Tibial nerve (tissue), 4 donors: ENCODE data around the gene CAMTA1. TPM values are rescaled to one million over a fixed set of nuclear protein-coding genes. Genes with fewer than 3 reads are reported as not detected.

Experiments
- DNase-seq, 2 donors: peaks; one replicate each; pipeline ENCODE4 v3.0.0-alpha.2; 2019; ENCODE audit warnings: low spot score in 2 of 2
- H3K27ac ChIP-seq, 4 donors: fragments of 200-600 bp; sonication (generic) in 3 of 4; one replicate each; pipeline ENCODE4 v1.5.1; 2017 to 2019; ENCODE audit warnings: mild to moderate bottlenecking in 1 of 4
- H3K27me3 ChIP-seq, 2 donors: fragments of 200-600 bp; sonication (generic) in 1 of 2; one replicate each; pipeline versions ENCODE4 v1.5.1 to v1.6.0; 2017 to 2019
- H3K36me3 ChIP-seq, 3 donors: fragments of 200-600 bp; sonication (generic); one replicate each; pipeline ENCODE4 v1.5.1; 2018 to 2019
- H3K4me1 ChIP-seq, 4 donors: fragments of 200-600 bp; sonication (generic) in 3 of 4; one replicate each; pipeline ENCODE4 v1.5.1; 2017 to 2019
- H3K4me3 ChIP-seq, 4 donors: fragments of 200-600 bp; sonication (generic) in 3 of 4; one replicate each; pipeline ENCODE4 v1.5.1; 2017 to 2019; ENCODE audit warnings: mild to moderate bottlenecking in 1 of 4, moderate library complexity in 1 of 4
- H3K9me3 ChIP-seq, 4 donors: fragments of 200-600 bp; sonication (generic) in 3 of 4; one replicate each; pipeline ENCODE4 v1.5.1; 2017 to 2019
- EP300 ChIP-seq, 2 donors: sonication (generic); formaldehyde crosslinking; IDR thresholded peaks; one replicate each; pipeline ENCODE4 v1.6.1; 2017; ENCODE audit warnings: antibody characterized with exemption in 2 of 2, mild to moderate bottlenecking in 1 of 2
- POLR2A ChIP-seq, 2 donors: fragments of 450-650 bp; IDR thresholded peaks; one replicate each; pipeline ENCODE4 v1.6.1; 2017; ENCODE audit warnings: antibody characterized with exemption in 2 of 2, mild to moderate bottlenecking in 2 of 2, moderate library complexity in 2 of 2
- WGBS, 2 donors: methylation state at CpG; one replicate each; pipeline ENCODE4 v1.1.5; 2018; 5-methylcytosine and 5-hydroxymethylcytosine counted together
- total RNA-seq, 4 donors: library from RNA; depleted of rRNA; stranded (reverse); fragments of >200 nt; gene quantifications; one replicate each; pipeline ENCODE4 v1.1.0, GENCODE V29; 2016
- TF ChIP-seq, protein P1 (sequence below), 5 experiments: fragments of 200-600 bp in 3 of 5; fragments of 450-650 bp in 2 of 5; sonication (generic) in 3 of 5; IDR thresholded peaks; one replicate each; pipeline ENCODE4 v1.5.1; 2016 to 2019; ENCODE audit warnings: antibody characterized with exemption in 5 of 5, mild to moderate bottlenecking in 3 of 5, moderate library complexity in 2 of 5

The CAMTA1 gene
- total RNA-seq, 4 donors from 2014 or later: 41.8 to 104 (median 87.2) TPM

DNA sequence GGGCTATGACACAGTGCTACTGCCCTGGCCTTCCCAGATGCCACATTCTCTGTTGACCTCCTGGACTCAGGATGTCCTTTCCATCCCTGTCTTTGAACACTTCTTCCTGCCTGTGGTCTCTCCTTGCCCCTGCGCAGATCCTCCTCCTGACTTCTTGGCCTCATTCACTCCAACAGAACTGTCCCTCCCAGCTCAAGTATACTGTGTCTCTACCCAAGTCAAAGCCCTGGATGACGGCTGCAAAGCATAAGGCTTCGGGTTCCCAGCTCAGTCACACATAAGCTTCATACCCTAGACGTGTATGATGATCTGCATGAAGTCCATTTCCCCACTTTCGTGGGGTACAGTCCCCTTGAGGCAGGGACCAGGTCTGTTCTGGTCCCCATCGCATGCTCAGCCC is 657.7 kb downstream of the CAMTA1 start:
- H3K27ac ChIP-seq: no peak overlapping the region
- no peaks in the 10 kb centered on the region for H3K36me3 ChIP-seq
- DNase-seq: no peak
- H3K9me3 ChIP-seq: no peaks in the 10 kb centered on the region
- no peaks in the 10 kb centered on the region for H3K4me1 ChIP-seq
- H3K27me3 ChIP-seq: no peaks in the 10 kb centered on the region
- TF ChIP-seq, protein P1, sequence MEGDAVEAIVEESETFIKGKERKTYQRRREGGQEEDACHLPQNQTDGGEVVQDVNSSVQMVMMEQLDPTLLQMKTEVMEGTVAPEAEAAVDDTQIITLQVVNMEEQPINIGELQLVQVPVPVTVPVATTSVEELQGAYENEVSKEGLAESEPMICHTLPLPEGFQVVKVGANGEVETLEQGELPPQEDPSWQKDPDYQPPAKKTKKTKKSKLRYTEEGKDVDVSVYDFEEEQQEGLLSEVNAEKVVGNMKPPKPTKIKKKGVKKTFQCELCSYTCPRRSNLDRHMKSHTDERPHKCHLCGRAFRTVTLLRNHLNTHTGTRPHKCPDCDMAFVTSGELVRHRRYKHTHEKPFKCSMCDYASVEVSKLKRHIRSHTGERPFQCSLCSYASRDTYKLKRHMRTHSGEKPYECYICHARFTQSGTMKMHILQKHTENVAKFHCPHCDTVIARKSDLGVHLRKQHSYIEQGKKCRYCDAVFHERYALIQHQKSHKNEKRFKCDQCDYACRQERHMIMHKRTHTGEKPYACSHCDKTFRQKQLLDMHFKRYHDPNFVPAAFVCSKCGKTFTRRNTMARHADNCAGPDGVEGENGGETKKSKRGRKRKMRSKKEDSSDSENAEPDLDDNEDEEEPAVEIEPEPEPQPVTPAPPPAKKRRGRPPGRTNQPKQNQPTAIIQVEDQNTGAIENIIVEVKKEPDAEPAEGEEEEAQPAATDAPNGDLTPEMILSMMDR (IDR thresholded peaks at IDR 0.05): no peak
- no peak for TF ChIP-seq POLR2A (IDR thresholded peaks at IDR 0.05)
- TF ChIP-seq EP300 (IDR thresholded peaks at IDR 0.05): no peak
- 89 to 91% methylated on average over 6 of the region's 6 CpGs for WGBS, 2 donors
- H3K4me3 ChIP-seq: no peak overlapping the region

DNA sequence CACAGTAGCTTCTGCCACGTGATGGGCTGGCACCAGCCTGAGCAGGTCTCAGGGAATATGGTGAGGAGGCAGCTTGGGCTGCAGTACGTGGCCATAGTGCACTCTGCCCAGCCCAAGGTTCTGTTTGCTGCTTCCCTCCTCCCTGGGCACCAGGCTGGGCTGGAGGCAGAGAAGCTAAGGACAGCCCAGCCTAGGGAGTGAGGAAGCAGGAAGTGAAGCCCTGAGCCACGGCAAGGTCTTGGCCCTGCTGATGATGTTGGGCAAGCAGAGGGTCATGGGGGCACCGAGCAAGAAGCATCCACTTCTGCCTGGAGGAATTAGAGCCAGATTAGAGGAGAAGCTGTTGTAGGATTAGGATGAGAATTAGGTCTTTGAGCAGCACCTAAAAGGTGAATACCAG is 659.1 kb downstream of the CAMTA1 start:
- no peaks in the 10 kb centered on the region for H3K9me3 ChIP-seq
- H3K27ac ChIP-seq: no peak overlapping the region
- WGBS, 2 donors: 47 to 55% methylated on average over 4 of the region's 4 CpGs
- H3K27me3 ChIP-seq: no peaks in the 10 kb centered on the region
- DNase-seq: no peak
- TF ChIP-seq POLR2A (IDR thresholded peaks at IDR 0.05) (no peak), EP300 (IDR thresholded peaks at IDR 0.05) (no peak)
- TF ChIP-seq, protein P1 (IDR thresholded peaks at IDR 0.05): no peak
- no peak overlapping the region for H3K4me3 ChIP-seq
- no peaks in the 10 kb centered on the region for H3K4me1 ChIP-seq
- H3K36me3 ChIP-seq: no peaks in the 10 kb centered on the region

DNA sequence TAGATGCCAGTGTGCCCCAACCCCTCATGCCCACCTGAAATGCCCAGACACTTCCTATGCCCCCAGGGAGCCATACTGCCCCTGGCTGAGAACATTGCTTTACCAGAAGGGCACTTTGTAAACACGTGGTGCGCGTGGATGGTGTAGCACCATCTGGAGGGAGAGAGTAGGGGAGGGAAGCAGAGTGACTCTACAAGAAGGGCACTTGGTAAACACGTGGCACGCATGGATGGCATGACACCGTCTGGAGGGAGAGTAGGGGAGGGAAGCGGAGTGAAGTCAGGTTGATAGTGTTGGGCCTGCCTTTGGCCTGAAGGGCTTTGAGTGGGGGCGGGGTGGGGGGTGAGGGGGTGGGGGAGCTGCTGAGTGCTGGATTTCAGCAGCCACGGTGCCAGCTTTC is 661.8 kb downstream of the CAMTA1 start:
- Histone ChIP-seq H3K4me3 (no peak overlapping the region), H3K27ac (no peak overlapping the region), H3K9me3 (no peaks in the 10 kb centered on the region), H3K27me3 (no peaks in the 10 kb centered on the region), H3K36me3 (no peaks in the 10 kb centered on the region), H3K4me1 (no peaks in the 10 kb centered on the region)
- no peak for DNase-seq
- WGBS, 2 donors: 81 to 82% methylated on average over 7 to 9 of the region's 9 CpGs
- TF ChIP-seq POLR2A (IDR thresholded peaks at IDR 0.05) (no peak), EP300 (IDR thresholded peaks at IDR 0.05) (no peak)
- TF ChIP-seq, protein P1 (IDR thresholded peaks at IDR 0.05): no peak

DNA sequence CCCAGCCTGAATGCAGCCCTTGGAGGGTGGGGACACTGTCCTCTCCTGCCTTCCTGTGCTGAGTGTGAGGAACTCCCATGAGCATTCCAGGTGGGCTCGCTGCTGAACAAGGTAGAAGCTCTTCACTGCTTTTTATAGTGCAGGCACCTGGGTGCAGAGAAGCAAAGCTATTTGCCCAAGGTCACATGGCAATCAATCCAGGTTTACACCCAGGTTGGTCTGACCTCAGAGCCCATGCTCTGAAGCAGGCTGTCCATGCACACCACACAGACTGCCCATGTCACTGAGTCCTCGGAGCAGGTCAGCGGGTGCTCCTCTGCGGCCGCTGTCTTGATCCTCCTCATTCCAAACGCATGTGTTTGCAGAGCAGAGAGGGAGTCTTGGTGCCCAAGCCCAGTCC is 662.5 kb downstream of the CAMTA1 start:
- H3K4me1 ChIP-seq: no peaks in the 10 kb centered on the region
- no peak overlapping the region for H3K4me3 ChIP-seq
- no peak for DNase-seq
- no peaks in the 10 kb centered on the region for H3K9me3 ChIP-seq
- WGBS, 2 donors: 84 to 97% methylated on average over 6 of the region's 6 CpGs
- H3K36me3 ChIP-seq: no peaks in the 10 kb centered on the region
- no peak for TF ChIP-seq POLR2A (IDR thresholded peaks at IDR 0.05)
- H3K27me3 ChIP-seq: no peaks in the 10 kb centered on the region
- no peak overlapping the region for H3K27ac ChIP-seq

DNA sequence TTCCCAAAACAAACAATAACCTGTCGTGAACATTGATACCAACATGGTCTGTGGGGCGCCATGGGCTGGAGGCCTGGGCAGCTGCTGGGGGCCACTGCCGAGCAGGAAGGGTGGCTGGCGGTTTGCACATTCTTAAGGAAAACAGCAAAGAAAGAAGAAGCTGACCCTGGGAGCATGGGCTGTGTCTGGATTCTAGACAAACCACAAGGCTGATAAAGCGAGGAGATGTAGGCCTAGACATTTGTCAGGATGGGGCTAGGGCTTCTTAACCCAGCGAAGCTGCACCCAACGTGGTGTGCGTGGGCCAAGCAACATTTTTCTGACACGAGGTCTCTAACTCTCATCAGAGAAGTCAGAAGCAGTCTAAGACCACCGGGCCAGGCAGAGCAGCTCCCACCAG is 663.7 kb downstream of the CAMTA1 start:
- WGBS, 2 donors: 83 to 87% methylated on average over 10 of the region's 10 CpGs
- no peaks in the 10 kb centered on the region for H3K9me3 ChIP-seq
- H3K4me3 ChIP-seq: no peak overlapping the region
- no peaks in the 10 kb centered on the region for H3K27me3 ChIP-seq
- peaks cover 0 to 3% (median 0%) of the 10 kb centered on the region in 4 donors for H3K4me1 ChIP-seq
- no peaks in the 10 kb centered on the region for H3K36me3 ChIP-seq
- TF ChIP-seq EP300 (IDR thresholded peaks at IDR 0.05): no peak
- TF ChIP-seq, protein P1 (IDR thresholded peaks at IDR 0.05): no peak
- H3K27ac ChIP-seq: no peak overlapping the region
- DNase-seq: no peak

DNA sequence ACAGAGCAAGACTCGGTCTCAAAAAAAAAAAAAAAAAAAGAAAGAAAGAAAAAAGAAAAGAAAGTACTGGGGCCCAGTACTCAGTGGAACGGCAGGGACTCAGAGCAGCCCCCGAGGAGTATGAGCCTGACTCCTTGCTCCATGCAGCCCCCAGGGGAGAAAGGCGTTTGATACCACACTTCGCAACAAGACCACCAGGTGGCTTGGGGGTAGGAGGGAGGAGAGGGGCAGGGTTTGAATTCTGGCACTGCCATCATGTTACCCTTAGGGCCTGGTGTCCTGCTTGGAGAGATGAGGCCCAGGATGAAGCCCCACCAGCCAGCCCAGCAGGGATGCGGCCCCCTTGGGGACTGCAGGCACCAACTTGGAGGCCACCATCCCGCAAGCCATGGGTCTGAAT is 664.5 kb downstream of the CAMTA1 start:
- H3K4me3 ChIP-seq: no peak overlapping the region
- no peaks in the 10 kb centered on the region for H3K36me3 ChIP-seq
- no peaks in the 10 kb centered on the region for H3K9me3 ChIP-seq
- no peak for DNase-seq
- 91 to 93% methylated on average over 7 of the region's 7 CpGs for WGBS, 2 donors
- no peaks in the 10 kb centered on the region for H3K27me3 ChIP-seq
- no peak for TF ChIP-seq POLR2A (IDR thresholded peaks at IDR 0.05)
- TF ChIP-seq EP300 (IDR thresholded peaks at IDR 0.05): no peak
- TF ChIP-seq, protein P1 (IDR thresholded peaks at IDR 0.05): no peak
- no peak overlapping the region for H3K27ac ChIP-seq
- peaks cover 0 to 10% (median 2%) of the 10 kb centered on the region in 4 donors for H3K4me1 ChIP-seq
